NCI-H2081 treated with DMSO at 0.1 percent for 48 hours (cell line): ENCODE data around the gene SYDE1.
"Not testable (repeated sequence)": the region's sequence is repeated elsewhere in the genome, so short reads cannot be mapped to it uniquely, and the experiment has no call there.

ENCODE experiments used
- DNase-seq: peaks from one replicate; lab custom pipeline; 2025; lab: John Stamatoyannopoulos, UW

The SYDE1 gene, protein sequence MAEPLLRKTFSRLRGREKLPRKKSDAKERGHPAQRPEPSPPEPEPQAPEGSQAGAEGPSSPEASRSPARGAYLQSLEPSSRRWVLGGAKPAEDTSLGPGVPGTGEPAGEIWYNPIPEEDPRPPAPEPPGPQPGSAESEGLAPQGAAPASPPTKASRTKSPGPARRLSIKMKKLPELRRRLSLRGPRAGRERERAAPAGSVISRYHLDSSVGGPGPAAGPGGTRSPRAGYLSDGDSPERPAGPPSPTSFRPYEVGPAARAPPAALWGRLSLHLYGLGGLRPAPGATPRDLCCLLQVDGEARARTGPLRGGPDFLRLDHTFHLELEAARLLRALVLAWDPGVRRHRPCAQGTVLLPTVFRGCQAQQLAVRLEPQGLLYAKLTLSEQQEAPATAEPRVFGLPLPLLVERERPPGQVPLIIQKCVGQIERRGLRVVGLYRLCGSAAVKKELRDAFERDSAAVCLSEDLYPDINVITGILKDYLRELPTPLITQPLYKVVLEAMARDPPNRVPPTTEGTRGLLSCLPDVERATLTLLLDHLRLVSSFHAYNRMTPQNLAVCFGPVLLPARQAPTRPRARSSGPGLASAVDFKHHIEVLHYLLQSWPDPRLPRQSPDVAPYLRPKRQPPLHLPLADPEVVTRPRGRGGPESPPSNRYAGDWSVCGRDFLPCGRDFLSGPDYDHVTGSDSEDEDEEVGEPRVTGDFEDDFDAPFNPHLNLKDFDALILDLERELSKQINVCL

DNA sequence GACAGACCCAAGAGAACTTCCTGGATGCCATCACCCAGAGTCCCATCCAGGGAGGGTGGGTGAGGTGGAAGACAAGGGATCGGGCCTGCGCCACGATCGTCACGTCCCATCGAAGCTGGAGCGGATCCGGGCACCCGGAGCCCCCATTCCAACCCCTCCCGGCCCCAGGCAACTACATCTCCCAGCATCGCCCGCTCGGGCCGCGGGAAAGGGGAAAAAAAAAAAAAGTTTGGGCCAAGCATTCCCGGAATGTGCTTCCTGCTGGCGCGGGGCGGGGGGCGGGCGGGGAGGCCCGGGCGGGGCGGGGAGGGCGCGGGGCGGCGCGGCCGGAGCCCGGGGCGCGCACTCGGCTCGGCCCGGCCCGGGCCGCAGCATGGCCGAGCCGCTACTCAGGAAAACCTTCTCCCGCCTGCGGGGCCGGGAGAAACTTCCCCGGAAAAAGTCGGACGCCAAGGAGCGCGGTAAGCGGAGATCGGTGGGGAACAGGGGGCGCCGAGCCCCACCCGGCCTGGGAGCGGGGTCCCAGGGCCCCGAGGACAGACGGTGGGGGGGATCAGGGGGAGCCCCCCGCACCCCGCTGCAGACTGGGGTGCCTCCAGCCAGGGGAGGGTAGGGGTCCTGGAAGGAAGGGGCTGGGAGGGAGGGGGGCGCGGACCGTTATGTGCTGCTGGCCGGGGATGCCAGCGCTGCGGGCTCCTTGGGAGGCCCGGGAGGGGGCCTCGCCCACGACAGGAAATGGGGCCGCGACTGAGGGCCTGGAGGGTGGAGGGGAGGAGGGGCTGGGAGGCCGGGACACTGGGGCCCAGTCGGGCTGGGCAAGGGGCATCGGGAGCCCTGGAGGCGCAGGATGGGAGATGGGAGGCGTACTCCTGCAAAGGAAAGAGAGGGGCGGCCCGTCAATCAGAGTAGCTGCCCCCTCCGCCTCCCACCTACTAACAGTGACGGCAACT lies at the start of gene SYDE1:
Gene SYDE1 (plus strand): TSS at position 341 of the 950 bp plus-strand sequence. CDS start 33 bp downstream, at position 374.
- no peak for DNase-seq

DNA sequence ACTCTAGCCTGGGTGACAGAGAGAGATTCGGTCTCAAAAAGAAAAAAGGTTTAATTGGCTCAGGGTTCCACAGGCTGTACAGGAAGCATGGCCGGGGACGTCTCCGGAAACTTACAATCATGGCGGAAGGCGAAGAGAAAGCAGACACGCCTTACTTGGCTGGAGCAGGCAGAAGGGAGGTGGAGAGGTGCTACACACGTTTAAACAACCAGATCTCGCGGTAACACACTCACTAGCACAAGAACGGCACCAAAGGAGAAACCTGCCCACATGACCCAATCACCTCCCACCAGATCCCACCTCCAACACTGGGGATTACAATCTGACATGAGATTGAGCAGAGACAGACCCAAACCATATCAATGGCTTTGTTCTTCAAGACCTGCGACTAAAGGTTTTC lies 45.2 kb upstream of the SYDE1 start:
- no peak for DNase-seq

DNA sequence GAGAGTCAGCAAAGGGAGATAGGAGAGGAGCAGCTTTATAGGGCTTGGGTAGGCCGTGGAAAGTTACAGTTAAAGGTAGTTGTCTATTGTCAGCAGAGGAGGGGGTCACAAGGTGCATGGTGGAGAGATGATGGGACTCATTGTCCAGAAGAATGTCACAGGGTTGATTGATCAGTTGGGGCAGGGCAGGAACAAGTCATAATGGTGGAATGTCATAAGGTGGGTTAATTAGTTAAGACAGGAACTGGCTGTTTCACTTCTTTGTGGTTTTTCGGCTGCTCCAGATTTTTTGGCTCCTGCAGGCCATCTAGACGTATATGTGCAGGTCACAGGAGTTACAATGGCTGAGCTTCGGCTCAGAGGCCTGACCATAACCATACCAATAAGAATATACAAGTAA lies 36.8 kb upstream of the SYDE1 start:
- not testable (repeated sequence) for DNase-seq

DNA sequence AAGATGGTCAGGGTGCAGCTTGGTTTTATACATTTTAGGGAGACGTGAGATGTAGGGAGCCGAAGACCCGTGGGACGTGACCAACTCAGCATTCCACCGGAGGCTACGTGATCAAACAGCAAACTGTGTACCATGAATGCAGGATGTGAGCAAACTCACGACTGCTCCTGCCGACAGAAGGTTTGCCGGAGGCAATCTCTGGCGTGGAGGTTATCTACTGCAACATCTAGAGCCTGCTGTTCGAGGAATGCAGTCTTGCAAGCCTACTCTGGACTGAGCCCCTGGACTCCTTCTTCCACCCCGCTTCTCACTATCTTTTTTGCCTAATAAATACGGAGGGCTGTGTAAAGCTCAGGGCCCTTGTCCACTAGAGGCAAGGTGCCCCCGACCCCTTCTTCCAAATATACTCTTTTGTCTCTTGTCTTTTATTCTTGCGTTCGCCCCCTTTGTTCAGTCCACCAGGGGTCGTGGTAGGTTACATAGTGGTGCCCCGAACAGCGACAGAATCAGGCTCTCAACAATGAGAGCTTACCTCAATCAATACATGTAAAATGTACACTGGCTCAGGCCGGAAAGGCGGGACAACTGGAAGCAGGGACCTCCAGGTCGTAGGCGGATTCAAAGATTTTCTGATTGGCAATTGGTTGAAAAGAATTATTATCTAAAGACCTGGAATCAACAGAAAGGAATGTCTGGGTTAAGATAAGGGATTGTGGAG lies 34.1 kb upstream of the SYDE1 start:
- DNase-seq, result no peak

DNA sequence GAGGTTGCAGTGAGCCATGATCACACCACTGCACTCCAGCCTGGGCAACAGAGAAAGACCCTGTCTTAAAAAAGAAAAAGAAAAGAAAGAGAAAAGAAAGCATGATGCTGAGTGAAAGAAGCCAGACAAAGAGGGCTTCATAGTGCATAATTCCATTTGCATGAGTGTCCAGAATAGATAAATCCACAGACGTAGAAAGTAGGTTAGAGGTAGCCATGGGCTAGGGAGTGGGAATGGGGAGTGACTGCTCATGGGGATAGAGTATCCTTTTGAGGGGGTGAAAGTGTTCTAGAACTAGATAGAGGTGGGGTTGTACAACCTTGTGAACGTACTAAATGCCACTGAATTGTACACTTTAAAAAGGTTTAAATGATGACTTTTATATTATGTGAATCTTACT lies 32.8 kb upstream of the SYDE1 start:
- DNase-seq, result no peak

DNA sequence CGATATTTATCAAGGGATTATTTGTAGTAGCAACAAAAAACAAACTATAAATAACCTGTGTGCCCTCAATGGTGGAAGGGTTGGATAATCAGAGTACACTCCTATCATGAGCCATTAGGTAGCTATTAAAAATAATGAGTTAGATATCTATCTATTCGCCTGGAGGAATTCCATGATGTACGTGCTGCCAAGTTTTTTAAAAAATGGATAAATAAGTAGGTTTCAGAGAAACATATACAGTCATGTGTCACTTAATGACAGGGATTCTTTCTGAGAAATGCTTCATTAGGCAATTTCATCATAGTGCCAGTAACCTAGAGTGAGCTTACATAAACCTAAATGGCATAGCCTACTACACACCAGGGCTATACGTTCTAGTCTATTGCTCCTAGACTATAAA lies 31.4 kb upstream of the SYDE1 start:
- no peak for DNase-seq

DNA sequence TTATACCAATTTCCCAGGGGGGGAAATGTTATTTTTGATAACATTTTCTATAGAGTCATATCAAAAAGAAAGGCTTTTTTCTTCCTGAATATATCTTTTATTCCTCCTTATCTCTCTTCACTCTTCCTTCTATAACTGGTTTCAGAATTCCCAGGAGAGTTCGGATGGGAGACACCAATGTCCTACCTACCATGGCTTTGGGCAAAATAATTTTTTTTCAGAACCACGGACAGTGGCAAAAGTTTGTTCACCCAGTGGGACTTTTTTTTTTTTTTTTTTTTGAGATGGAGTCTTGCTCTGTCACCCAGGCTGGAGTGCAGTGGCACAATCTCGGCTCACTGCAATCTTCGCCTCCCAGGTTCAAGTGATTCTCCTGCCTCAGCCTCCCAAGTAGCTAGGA lies 27.2 kb upstream of the SYDE1 start:
- DNase-seq, result not testable (repeated sequence)

DNA sequence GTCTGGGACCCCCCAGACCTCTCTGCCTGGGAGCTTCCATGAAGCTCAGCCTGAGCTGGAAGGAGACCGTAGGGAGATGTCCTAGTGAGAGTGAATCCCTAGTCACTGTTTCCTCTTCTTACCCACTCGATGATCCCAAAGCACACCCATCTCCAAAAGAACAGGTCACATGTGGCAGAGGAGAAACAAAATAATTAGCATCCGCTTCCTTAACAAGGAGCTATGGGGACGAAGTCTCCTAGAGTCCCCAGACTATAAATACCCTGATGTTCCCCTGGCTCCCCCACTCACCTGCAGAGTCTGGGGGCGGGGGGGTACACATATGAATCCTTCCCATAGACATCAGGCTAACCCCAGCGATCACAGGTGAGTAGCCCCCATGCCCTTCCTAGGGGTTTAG lies 25.3 kb upstream of the SYDE1 start, which contains the start of gene OR1I1:
Gene OR1I1 (plus strand): TSS at position 301 of the 400 bp plus-strand sequence. CDS start 4,855 bp downstream, outside the sequence.
- DNase-seq, result no peak

DNA sequence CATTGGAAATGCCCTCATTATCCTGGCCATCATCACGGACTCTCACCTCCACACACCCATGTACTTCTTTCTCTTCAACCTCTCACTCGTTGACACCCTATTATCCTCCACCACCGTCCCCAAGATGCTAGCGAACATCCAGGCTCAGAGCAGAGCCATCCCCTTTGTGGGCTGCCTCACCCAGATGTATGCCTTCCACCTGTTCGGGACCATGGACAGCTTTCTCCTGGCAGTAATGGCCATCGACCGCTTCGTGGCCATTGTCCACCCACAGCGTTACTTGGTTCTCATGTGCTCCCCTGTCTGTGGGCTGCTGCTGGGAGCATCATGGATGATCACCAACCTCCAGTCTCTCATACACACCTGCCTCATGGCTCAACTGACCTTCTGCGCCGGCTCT lies 20.0 kb upstream of the SYDE1 start:
- DNase-seq, result no peak

DNA sequence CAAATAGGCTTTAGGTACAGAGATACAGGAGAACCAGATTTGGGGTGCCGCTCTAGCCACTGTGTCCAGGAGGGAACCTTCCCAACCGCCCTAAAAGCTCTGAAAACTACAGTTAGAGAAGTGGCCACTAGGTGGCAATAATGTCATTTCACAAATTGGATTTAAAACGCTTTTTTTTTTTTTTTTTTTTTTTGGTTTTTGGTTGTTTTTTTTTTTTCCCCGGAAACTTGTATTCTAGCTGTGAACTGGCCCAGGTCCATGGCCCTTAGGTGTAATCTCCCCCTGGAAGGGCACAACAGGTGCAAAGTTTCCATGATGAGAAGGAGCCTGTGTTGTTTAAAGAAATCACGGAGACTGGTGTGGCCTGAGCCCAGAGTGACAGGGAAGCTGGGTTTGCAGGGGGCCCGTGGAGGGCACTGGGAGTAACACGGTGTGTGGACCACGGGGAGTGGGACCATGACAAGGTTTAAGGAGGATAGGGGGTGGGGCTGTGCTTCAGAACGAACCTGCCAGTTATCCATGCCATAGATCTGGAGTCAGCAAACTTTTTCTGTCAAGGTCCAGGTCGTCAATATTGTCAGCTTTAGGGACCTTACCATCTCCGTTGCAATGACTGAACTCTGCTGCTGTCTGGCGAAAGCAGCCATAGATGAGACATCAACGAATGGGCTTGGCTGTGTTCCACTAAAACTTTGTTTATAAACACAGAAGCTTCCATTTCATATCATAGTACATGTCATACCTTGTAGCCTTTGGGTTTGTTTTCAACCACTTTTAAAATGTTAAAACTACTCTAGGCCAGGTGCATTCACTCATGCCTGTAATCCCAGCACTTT lies 15.1 kb upstream of the SYDE1 start:
- peak; percentile 12 for DNase-seq

DNA sequence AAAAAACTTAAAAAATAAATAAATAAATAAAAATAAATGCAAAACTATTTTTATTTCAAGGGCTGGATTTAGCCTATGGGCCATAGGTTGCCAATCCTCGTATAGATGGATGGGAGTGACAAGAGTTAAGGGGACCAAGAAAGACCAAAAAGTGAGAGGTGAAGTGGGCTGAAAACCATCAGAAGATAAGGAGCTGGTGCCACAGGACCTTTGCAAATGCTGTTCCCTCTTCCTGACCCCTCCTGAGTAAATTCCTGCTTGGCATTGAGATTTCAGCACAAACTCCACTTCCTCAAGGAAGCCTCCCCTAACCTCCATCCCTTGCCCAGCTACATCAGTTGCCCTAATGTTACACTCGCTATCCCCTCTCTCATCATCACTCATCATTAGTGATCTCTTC lies 14.2 kb upstream of the SYDE1 start:
- DNase-seq, result no peak

DNA sequence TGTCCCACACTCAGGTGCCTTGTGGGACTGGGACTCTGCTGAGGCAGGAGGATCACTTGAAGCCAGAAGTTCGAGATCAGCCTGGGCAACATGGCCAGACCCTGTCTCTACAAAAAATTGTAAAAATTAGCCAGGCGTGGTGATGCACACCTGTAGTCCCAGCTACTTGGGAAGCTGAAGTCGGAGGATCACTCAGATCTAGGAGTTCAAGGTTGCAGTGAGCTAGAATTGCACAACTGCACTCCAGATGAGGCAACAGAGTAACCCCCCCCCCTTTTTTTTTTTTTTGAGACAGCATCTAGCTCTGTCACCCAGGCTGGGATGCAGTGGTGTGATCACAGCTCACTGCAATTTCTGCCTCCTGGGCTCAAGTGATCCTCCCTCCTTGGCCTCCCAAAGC lies 11.0 kb upstream of the SYDE1 start:
- DNase-seq, result no peak

DNA sequence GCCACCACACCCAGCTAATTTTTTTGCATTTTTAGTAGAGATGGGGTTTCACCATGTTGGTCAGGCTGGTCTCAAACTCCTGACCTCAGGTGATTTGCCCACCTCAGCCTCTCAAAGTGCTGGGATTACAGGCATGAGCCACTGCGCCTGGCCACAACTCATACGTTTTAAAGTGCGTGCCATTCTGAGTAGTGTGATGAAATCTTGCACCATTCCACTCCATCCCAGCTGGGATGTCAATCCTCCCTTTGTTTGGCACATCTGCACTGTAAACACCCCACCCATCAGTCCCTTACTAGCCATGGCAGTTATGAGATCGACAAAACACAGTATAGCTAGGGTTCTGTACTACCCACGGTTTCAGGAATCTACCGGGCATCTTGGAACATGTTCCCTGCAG lies 9.2 kb upstream of the SYDE1 start:
- DNase-seq, result not testable (repeated sequence)

DNA sequence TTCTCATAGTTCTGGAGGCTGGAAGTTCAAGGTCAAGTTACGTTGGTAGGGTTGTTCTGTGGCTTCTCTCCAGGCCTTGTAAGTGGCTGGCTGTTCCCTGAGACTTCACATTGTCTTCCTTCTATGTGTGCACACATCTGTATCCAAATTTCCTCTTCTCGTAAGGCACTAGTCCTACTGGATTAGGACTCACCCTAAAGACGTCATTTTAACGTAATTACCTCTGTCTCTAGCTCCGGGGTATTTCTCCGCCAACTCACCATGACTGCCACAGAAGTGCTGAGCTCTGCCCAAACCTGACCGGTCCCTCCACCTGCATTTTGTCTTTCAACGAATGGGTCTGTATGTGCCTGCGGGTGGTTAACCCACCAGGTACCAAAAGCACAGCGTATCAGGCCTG lies 8.7 kb upstream of the SYDE1 start:
- no peak for DNase-seq

DNA sequence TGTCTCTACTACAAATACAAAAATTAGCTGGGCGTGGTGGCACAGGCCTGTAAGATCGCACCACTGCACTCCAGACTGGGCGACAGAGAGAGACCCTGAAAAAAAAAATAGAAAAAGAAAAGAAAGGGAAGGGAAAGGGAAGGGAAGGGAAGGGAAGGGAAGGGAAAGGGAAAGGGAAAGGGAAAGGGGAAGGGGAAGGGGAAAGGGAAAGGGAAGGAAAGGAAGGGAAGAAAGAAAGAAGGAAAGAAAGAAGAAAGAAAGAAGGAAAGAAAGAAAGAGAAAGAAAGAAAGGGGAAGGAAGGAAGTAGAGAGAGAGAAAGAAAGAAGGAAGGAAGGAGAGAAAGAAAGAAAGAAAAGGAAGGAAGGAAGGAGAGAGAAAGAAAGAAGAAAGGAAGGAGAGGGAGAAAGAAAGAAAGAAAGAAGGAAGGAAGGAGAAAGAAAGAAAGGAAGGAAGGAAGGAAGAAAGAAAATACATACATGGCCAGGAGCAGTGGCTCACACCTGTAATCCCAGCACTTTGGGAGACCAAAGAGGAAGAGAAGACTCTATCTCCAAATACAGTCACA lies 8.1 kb upstream of the SYDE1 start:
- DNase-seq, result no peak

DNA sequence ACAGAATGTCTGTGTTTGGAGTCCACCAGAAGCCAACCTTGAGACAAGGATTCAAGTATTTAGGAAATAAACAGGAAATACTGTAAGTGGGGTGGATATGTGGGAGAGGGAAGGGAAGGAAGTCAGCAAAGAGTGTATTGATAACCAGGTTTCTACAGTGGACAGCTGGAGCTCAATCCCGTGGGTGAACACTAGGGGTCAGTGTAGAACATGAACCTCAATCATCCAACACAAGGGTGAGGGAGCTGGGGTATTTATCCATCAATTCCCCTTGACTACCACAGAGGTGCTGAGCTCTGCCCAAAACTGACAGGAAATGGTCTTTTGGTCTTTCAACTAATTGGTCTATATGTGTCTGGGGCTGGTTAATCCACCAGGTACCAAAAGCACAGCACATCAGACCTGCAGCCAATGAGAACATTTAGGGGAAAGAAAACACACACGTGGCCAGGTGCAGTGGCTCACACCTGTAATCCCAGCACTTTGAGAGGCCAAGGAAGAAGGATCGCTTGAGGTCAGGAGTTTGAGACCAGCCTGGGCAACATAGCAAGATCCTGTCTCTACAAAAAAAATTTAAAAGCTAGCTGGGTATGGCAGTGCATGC lies 5.6 kb upstream of the SYDE1 start:
- no peak for DNase-seq

DNA sequence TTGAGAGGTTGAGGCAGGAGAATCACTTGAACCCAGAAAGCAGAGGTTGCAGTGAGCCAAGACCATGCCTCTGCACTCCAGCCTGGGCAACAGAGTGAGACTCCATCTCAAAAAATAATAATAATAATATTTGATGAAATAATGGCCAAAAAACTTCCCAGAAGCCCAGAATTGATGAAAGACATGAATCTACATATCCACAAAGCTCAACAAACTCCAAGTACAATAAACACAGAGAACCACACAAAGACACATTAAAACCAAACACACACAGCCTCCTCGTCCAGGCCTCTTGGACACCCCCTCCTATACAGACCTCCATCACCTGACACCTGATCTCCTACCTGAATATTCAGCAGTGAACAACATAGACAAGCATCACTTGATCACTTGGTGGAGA lies 3.2 kb upstream of the SYDE1 start:
- DNase-seq, result no peak

DNA sequence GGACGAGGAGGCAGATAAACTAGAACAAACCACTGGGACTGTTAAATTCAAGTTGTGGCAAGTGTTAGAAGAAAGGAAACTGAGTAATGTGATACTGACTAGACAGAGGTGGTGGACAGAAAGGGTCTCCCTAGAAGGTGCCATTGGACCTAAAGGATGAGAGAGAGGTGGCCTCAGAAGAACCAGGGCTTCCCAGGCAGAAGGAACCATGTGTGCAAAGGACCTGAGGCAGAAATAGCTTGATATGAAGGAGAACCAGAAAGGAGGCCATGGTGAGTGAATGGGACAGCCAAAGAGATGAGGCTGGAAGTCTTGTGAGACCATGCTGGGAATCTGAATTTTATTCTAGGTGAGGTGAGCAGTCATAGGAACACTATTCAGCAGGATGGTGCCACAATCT lies 2.8 kb upstream of the SYDE1 start:
- no peak for DNase-seq

DNA sequence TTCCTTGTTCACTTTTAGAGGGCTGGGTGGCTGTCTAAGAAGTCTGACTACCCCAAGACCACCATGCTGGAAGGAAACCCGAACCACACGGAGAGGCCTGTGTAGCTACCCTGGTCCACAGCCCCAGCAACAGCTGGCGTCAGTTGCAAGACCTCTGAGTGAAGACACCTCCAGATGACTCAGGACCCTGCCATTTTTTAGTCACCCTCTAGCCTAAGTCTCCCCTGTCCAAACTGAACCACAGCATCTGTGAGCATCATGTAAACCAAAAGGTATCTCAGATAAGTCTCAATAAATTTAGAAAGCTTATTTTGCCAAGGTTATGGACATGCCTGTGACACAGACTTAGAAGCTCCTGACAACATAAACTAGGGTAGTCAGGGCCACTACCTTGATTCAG lies 2.2 kb upstream of the SYDE1 start:
- DNase-seq, result no peak
